H1 (cell line): ENCODE results near the gene POLR3E. TPM values are rescaled to one million over a fixed set of nuclear protein-coding genes. Genes with fewer than 3 reads are reported as not detected.

Source experiments
- CHD7 ChIP-seq: fragments of 300-600 bp; sonication (generic); IDR thresholded peaks from 2 replicates; pipeline ENCODE4 v1.7.1; 2012; ENCODE audit warnings: low read length, moderate library complexity, mild to moderate bottlenecking, inconsistent platforms; ENCODE audit not compliant: insufficient replicate concordance
- CTBP2 ChIP-seq: IDR thresholded peaks from 2 replicates; pipeline ENCODE4 v1.7.0; 2011; ENCODE audit warnings: borderline replicate concordance, mild to moderate bottlenecking, moderate library complexity, mixed read lengths, low read length; ENCODE audit not compliant: insufficient read depth, insufficient read length
- MAFK ChIP-seq: IDR thresholded peaks from 2 replicates; pipeline ENCODE4 v1.6.1; 2012; ENCODE audit warnings: low read depth, mild to moderate bottlenecking, improper control_type of control experiment, low read length
- RBBP5 ChIP-seq: IDR thresholded peaks from 2 replicates; pipeline ENCODE4 v1.7.1; 2012; ENCODE audit warnings: low read depth, mild to moderate bottlenecking, inconsistent platforms, low read length, moderate library complexity, borderline replicate concordance
- polyA plus RNA-seq, 7 experiments: library from polyadenylated mRNA; depleted of rRNA in 3 of 7; stranded (reverse) in 5 of 7; unstranded in 2 of 7; fragments of >200 nt in 5 of 7; fragments of 200-250 nt in 2 of 7; gene quantifications; 1 replicate in 5 of 7; 2 replicates in 1 of 7; 4 replicates in 1 of 7; pipeline versions ENCODE4 v1.2.1 to v1.2.3, GENCODE V29; 2011 to 2013; ENCODE audit warnings: missing spikeins in 2 of 7, mixed read lengths in 2 of 7
- total RNA-seq: library from RNA; stranded (reverse); fragmentation: NEBNext Ultra II Directional; extraction: Animal tissue kit (Norgen Biotek cat#: 25700); gene quantifications from 2 replicates; pipeline ENCODE4 v1.2.1, GENCODE V29; 2021

POLR3E gene
- total and polyA plus RNA-seq, 2 of the 8 experiments (the other 6 are each of a cell fraction or from before 2014, with no cell fraction given), result 96.5 to 125 TPM

GRCh38 chr16:22307838-22308237, 10.6 kb downstream of the POLR3E start (continued):
- no peak for TF ChIP-seq CHD7
- TF ChIP-seq MAFK, result no peak
- no peak for TF ChIP-seq RBBP5
- no peak for TF ChIP-seq CTBP2
- TF ChIP-seq, all 59 proteins: peak for 0
